ENCODE data around the gene NTHL1. TPM values are rescaled to one million over a fixed set of nuclear protein-coding genes. Genes with fewer than 3 reads are reported as not detected.

NTHL1 gene
- 48.6 and 48.9 TPM in 2 replicates for total RNA-seq

DNA sequence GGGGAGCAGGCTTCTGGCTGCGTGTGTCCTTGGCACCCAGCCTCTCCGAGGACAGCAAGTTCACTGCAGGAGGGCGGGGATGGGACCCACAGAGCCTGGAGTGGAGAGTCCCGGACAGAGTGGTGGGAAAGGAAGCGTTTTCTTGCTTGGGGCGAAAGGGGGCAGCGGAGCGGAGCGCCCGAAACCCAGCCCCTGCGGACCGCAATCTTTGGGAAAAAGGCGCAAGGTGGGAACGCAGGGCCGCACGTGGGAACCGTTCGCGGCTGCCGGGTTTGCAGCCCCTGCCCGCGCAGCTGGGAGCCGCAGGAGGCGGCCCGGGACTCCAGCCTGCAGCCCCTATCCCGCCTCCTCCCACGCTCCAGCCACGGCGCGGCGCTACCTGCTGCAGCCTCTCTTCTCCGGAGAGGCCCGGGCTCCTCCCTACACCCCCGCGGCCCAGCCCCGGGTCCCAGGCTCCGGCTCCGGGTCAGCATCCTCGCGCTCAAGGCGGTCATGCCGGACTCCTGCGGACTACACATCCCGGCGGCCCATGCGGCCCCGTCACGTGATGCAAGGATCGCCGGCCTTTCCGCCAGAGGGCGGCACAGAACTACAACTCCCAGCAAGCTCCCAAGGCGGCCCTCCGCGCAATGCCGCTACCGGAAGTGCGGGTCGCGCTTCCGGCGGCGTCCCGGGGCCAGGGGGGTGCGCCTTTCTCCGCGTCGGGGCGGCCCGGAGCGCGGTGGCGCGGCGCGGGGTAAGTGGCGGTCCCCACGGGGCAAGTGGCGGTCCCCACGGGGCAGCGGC lies at the start of gene NTHL1, which contains the start of gene TSC2:
Gene NTHL1, minus strand, starts transcription at position 505 of the 786 bp plus-strand sequence. Its CDS starts 11 bp downstream, at position 494.
Gene TSC2, plus strand, starts transcription at position 656 of the 786 bp plus-strand sequence. CDS start 631 bp downstream, outside the sequence.
- DNase-seq (ENCODE audit: low read depth, low spot score) = peak; percentile 85

- DNase-seq (ENCODE audit: low read depth, low spot score) = no peak
Measured at GRCh38 chr16:2096853-2097595, 49.4 kb upstream of the NTHL1 start.

DNA sequence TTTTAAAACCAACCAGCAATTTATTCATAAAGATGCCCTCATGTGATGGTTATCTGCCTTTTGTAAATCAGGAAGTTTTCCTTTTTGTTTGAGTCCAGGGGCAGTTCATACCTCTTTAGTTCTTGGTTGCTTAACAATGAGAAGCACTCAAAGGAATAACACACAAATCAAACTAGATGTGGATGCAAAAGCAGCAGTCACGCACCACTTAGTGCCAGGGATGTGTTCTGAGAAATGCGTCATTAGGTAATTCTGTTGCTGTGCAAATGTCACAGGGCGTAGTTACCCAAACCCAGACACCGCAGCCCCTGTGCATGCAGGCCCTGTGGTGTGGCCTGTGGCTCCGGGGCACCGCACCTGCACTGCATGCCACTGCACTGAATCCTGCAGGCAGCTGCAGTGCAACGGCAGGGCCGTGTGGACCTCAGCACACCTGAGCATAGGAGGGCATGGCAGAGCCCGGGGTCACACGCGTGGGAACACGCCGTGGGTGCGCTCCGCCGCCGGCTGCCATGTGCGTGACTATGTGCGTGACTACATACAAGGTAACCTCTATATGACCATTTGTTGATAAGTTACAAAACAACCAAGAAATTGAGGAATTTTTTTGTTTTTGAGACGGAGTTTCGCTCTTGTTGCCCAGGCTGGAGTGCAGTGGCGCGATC lies 48.4 kb upstream of the NTHL1 start:
- DNase-seq (ENCODE audit: low read depth, low spot score) = no peak

- no peak for DNase-seq (ENCODE audit: low read depth, low spot score)
Measured at GRCh38 chr16:2095315-2095853, 47.8 kb upstream of the NTHL1 start.

GRCh38 chr16:2093793-2094192 lies 46.2 kb upstream of the NTHL1 start:
- DNase-seq (ENCODE audit: low read depth, low spot score) = no peak

- no peak for DNase-seq (ENCODE audit: low read depth, low spot score)
Measured at GRCh38 chr16:2092866-2093265, 45.2 kb upstream of the NTHL1 start.

- no peak for DNase-seq (ENCODE audit: low read depth, low spot score)
Measured at GRCh38 chr16:2092256-2092620, 44.6 kb upstream of the NTHL1 start.

- DNase-seq (ENCODE audit: low read depth, low spot score) = no peak
Measured at GRCh38 chr16:2091547-2092255, 44.1 kb upstream of the NTHL1 start.

GRCh38 chr16:2090777-2091546 lies 43.3 kb upstream of the NTHL1 start:
- DNase-seq (ENCODE audit: low read depth, low spot score) = no peak

GRCh38 chr16:2090481-2090776 lies 42.8 kb upstream of the NTHL1 start:
- DNase-seq (ENCODE audit: low read depth, low spot score) = no peak

GRCh38 chr16:2089706-2090480 lies 42.3 kb upstream of the NTHL1 start:
- DNase-seq (ENCODE audit: low read depth, low spot score) = no peak

- no peak for DNase-seq (ENCODE audit: low read depth, low spot score)
Measured at GRCh38 chr16:2088759-2089358, 41.2 kb upstream of the NTHL1 start.

DNA sequence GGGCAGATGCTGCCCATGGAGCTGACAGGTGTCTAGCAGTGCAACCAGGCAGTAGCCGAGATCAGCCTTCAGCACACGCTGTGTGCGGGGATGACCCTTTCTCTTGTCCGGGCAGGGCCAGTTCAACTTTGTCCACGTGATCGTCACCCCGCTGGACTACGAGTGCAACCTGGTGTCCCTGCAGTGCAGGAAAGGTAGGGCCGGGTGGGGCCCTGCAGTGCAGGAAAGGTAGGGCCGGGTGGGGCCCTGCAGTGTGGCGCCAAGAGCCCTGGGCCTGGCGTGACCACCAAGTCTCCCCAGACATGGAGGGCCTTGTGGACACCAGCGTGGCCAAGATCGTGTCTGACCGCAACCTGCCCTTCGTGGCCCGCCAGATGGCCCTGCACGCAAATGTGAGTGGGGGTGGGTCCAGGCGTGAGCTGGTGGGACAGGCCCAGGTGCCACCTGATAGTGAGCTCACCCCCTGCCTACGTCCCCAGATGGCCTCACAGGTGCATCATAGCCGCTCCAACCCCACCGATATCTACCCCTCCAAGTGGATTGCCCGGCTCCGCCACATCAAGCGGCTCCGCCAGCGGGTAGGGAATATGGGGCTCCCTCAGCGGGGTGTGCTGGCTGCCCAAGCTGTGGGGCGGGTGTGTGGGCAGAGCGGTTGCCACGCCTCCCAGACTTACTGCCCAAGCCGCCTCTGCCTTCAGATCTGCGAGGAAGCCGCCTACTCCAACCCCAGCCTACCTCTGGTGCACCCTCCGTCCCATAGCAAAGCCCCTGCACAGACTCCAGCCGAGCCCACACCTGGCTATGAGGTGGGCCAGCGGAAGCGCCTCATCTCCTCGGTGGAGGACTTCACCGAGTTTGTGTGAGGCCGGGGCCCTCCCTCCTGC lies 40.4 kb upstream of the NTHL1 start:
- no peak for DNase-seq (ENCODE audit: low read depth, low spot score)

GRCh38 chr16:2086812-2087747 lies 39.4 kb upstream of the NTHL1 start:
- no peak for DNase-seq (ENCODE audit: low read depth, low spot score)

DNA sequence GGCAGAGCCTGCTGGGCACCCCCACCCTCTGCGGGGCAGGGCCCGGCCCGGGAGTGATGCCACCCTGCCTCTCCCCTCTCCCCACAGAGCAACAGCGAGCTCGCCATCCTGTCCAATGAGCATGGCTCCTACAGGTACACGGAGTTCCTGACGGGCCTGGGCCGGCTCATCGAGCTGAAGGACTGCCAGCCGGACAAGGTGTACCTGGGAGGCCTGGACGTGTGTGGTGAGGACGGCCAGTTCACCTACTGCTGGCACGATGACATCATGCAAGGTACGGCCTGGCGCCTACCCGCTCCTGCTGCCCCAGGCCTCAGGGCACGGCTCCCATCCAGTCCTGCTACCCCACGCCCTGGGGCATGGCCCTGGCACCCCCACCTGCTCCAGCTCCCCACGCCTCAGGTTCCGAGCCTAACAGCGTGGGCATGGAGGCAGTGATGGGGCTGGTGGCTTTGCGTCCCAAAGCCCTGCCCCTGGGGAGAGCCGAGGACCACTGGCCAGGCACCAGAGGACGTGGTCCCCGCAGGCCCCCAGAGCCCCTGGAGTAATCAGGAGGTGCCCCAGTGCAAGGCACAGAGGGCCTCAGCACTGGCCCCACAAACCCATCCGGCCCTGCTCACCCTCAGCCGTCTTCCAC lies 38.6 kb upstream of the NTHL1 start:
- DNase-seq (ENCODE audit: low read depth, low spot score) = no peak

DNA sequence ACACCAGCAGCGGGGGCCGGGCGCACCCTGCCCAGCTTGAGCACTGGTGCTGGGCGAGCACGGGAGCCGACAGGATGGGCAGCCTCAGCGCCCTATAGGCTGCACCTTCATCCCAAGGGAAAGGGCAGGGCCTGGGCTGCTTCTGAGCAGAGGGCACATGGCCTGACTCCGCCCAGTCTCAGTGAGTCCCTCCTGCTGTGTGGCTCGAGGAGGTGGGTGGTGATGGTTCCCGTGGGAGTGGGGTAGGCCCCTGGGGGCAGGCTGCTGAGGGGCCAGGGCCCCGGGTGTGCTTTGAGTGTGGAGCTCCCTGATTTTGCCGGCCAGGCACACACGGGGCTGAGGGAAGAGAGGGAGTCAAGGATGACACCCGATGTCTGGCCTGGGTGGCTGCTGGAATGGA lies 38.0 kb upstream of the NTHL1 start:
- DNase-seq (ENCODE audit: low read depth, low spot score) = no peak

Measured in pulmonary artery endothelial cell (primary cell).